GM23248 (cell line): ENCODE results near the gene RBKS.
"Not testable (repeated sequence)": the region's sequence is repeated elsewhere in the genome, so short reads cannot be mapped to it uniquely, and the experiment has no call there.

ENCODE experiments used
- EZH2 ChIP-seq: fragments of 200-600 bp; sonication (generic); IDR thresholded peaks from 2 replicates; pipeline ENCODE4 v1.6.1; 2018; ENCODE audit warnings: antibody characterized with exemption, mild to moderate bottlenecking; ENCODE audit not compliant: insufficient read depth, poor library complexity, severe bottlenecking
- EZH2phosphoT487 ChIP-seq: fragments of 200-600 bp; sonication (generic); IDR thresholded peaks from 2 replicates; pipeline ENCODE4 v1.6.1; 2018; ENCODE audit warnings: antibody characterized with exemption, moderate library complexity, mild to moderate bottlenecking, low read depth; ENCODE audit not compliant: insufficient read depth

GRCh38 chr2:27764526-27764925, 125.7 kb downstream of the RBKS start:
- TF ChIP-seq EZH2phosphoT487, EZH2: not testable (repeated sequence)
